ENCODE results near the gene ALCAM. TPM values are rescaled to one million over a fixed set of nuclear protein-coding genes. Genes with fewer than 3 reads are reported as not detected.

ALCAM gene
- total and polyA plus RNA-seq, 2 donors (not counting 1 experiment from before 2014, with no cell fraction given) = 6.2 to 23.8 TPM

DNA sequence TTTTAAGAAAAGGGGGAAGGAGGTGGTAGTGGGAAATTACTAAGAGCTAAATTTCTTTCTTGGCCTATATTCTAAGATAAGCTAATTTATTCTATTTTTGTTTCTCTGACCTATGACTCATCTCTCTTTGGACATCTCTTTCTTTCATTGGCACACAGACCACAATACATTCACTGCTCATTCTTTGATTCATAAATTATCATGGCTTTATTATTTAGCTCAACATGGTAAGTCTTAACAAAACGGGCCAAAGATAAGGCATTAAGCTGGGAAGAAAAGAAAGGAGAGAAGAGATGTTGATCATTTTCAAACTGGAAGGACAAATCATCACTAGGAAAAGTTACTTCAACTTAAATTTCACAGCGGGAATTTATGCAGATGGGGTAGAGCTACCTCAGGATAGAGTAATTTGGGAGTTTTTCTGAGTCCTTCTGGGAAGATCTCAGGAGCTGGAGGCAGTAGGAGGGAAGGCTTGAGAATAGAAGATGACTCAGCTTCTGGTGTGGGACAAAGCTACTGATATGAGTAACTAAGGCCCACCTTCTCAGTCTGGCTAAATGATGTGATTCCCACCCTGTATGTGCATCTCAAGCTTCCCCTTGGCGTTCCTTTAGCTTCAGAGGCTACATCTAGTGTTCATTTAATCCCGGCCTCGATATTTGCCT is 7.5 kb upstream of the ALCAM start:
- intact Hi-C loops (cut with micrococcal nuclease) = no loop called here
- no peak overlapping the region for H3K4me3 Mint-ChIP-seq
- no peak overlapping the region for H3K27ac ChIP-seq (ENCODE audit: low read length in 2 of 2)
- H3K36me3 ChIP-seq (replicated peaks in 1 of 2; ENCODE audit: control extremely low read depth in 1 of 2, control insufficient read depth in 1 of 2, extremely low read depth in 1 of 2, insufficient read depth in 2 of 2, low read length in 1 of 2) = no peaks in the 10 kb centered on the region
- no peak overlapping the region for H3K4me2 ChIP-seq (replicated peaks; ENCODE audit: low read depth, low read length, poor library complexity, severe bottlenecking)
- H3K27ac Mint-ChIP-seq = no peak overlapping the region
- H3K79me2 ChIP-seq (ENCODE audit: control insufficient read depth, insufficient read depth, low read length) = no peaks in the 10 kb centered on the region
- H3K9ac ChIP-seq (ENCODE audit: low read length) = no peak overlapping the region
- CTCF ChIA-PET = no interaction called here
- H3K27me3 ChIP-seq (replicated peaks in 1 of 4; ENCODE audit: control extremely low read depth in 1 of 4, control insufficient read depth in 3 of 4, insufficient read depth in 4 of 4, low read length in 3 of 4) = peaks cover 0 to 5% (median 5%) of the 10 kb centered on the region in 4 experiments
- TF ChIP-seq, protein P1, sequence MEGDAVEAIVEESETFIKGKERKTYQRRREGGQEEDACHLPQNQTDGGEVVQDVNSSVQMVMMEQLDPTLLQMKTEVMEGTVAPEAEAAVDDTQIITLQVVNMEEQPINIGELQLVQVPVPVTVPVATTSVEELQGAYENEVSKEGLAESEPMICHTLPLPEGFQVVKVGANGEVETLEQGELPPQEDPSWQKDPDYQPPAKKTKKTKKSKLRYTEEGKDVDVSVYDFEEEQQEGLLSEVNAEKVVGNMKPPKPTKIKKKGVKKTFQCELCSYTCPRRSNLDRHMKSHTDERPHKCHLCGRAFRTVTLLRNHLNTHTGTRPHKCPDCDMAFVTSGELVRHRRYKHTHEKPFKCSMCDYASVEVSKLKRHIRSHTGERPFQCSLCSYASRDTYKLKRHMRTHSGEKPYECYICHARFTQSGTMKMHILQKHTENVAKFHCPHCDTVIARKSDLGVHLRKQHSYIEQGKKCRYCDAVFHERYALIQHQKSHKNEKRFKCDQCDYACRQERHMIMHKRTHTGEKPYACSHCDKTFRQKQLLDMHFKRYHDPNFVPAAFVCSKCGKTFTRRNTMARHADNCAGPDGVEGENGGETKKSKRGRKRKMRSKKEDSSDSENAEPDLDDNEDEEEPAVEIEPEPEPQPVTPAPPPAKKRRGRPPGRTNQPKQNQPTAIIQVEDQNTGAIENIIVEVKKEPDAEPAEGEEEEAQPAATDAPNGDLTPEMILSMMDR (IDR thresholded peaks at IDR 0.05) = no peak
- no peak for TF ChIP-seq EZH2 (IDR thresholded peaks at IDR 0.05; ENCODE audit: borderline replicate concordance, insufficient read depth, low read depth, low read length, poor library complexity, severe bottlenecking)
- no peaks in the 10 kb centered on the region for H3K9me3 Mint-ChIP-seq (ENCODE audit: insufficient read depth)
- POLR2A ChIA-PET = no interaction called here
- no peak for DNase-seq
- 100% methylated on average over 2 of the region's 5 CpGs for WGBS (ENCODE audit: insufficient coverage)
- no peak overlapping the region for H2AFZ ChIP-seq (ENCODE audit: insufficient read depth, low read depth, low read length, poor library complexity, severe bottlenecking)
- ATAC-seq (ENCODE audit: low read depth) = no peak
- no peaks in the 10 kb centered on the region for H3K9me3 ChIP-seq (ENCODE audit: control extremely low read depth in 1 of 3, control insufficient read depth in 2 of 3, insufficient read depth in 1 of 3, low read length in 2 of 3)
- H4K20me1 ChIP-seq (ENCODE audit: control insufficient read depth, insufficient read depth, low read length, poor library complexity, severe bottlenecking) = no peaks in the 10 kb centered on the region
- no peak overlapping the region for H3K4me3 ChIP-seq (ENCODE audit: control extremely low read depth in 1 of 5, extremely low read depth in 1 of 5, insufficient read depth in 1 of 5, low read depth in 2 of 5, low read length in 4 of 5)
- peaks cover 14% of the 10 kb centered on the region for H3K27me3 Mint-ChIP-seq
- H3K4me1 ChIP-seq (ENCODE audit: control insufficient read depth in 2 of 2, insufficient read depth in 2 of 2, low read length in 2 of 2) = peaks cover under 1 to 2% of the 10 kb centered on the region in 2 donors
- H3K4me1 Mint-ChIP-seq = peaks cover 7% of the 10 kb centered on the region

DNA sequence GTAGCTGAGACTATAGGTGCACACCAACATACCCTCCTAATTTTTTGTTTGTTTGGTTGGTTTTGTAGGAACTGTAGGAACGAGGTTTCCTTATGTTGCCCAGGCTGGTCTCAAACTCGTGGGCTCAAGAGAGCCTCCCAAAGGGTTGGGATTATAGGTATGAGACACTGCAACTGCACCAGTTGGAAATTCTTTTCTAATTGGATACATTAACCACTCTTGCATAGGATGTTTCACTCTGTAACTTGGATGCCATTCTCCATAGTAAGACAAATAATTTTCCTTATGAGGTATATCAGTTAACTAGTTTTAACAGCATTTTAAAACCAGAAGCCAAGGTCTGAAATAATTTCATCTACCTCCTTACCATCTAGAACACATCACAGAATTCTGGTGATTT is 6.7 kb upstream of the ALCAM start:
- whole genome bisulfite sequencing (ENCODE audit: insufficient coverage) = no CpG with 5 or more reads among the region's 2 CpGs

More for the DNA sequence above, 6.7 kb upstream of the ALCAM start:
- ChIA-PET POLR2A (no interaction called here), CTCF (no interaction called here)
- no peaks in the 10 kb centered on the region for H3K36me3 ChIP-seq (replicated peaks in 1 of 2; ENCODE audit: control extremely low read depth in 1 of 2, control insufficient read depth in 1 of 2, extremely low read depth in 1 of 2, insufficient read depth in 2 of 2, low read length in 1 of 2)
- no peak overlapping the region for H3K27ac Mint-ChIP-seq
- no peaks in the 10 kb centered on the region for H3K79me2 ChIP-seq (ENCODE audit: control insufficient read depth, insufficient read depth, low read length)
- no peak overlapping the region for H3K4me3 Mint-ChIP-seq
- H3K27me3 ChIP-seq (replicated peaks in 1 of 4; ENCODE audit: control extremely low read depth in 1 of 4, control insufficient read depth in 3 of 4, insufficient read depth in 4 of 4, low read length in 3 of 4) = peaks cover 0 to 3% (median 0%) of the 10 kb centered on the region in 4 experiments
- peaks cover 6% of the 10 kb centered on the region for H3K27me3 Mint-ChIP-seq
- no peak overlapping the region for H3K27ac ChIP-seq (ENCODE audit: low read length in 2 of 2)
- no peaks in the 10 kb centered on the region for H3K9me3 ChIP-seq (ENCODE audit: control extremely low read depth in 1 of 3, control insufficient read depth in 2 of 3, insufficient read depth in 1 of 3, low read length in 2 of 3)
- H3K4me3 ChIP-seq (ENCODE audit: control extremely low read depth in 1 of 5, extremely low read depth in 1 of 5, insufficient read depth in 1 of 5, low read depth in 2 of 5, low read length in 4 of 5) = no peak overlapping the region
- ATAC-seq (ENCODE audit: low read depth) (no peak), DNase-seq (no peak)
- H3K9ac ChIP-seq (ENCODE audit: low read length) = no peak overlapping the region
- intact Hi-C loops (cut with micrococcal nuclease) = loop anchor here (10.0 kb wide), 1 partner anchor 895 kb away; no protein-coding TSS in a partner anchor
- no peaks in the 10 kb centered on the region for H3K9me3 Mint-ChIP-seq (ENCODE audit: insufficient read depth)
- TF ChIP-seq, protein P1 (IDR thresholded peaks at IDR 0.05) = no peak
- no peak for TF ChIP-seq EZH2 (IDR thresholded peaks at IDR 0.05; ENCODE audit: borderline replicate concordance, insufficient read depth, low read depth, low read length, poor library complexity, severe bottlenecking)
- peaks cover 0 to under 1% of the 10 kb centered on the region in 2 donors for H3K4me1 ChIP-seq (ENCODE audit: control insufficient read depth in 2 of 2, insufficient read depth in 2 of 2, low read length in 2 of 2)
- H3K4me2 ChIP-seq (replicated peaks; ENCODE audit: low read depth, low read length, poor library complexity, severe bottlenecking) = no peak overlapping the region
- H4K20me1 ChIP-seq (ENCODE audit: control insufficient read depth, insufficient read depth, low read length, poor library complexity, severe bottlenecking) = no peaks in the 10 kb centered on the region
- H3K4me1 Mint-ChIP-seq = peaks cover 8% of the 10 kb centered on the region
- H2AFZ ChIP-seq (ENCODE audit: insufficient read depth, low read depth, low read length, poor library complexity, severe bottlenecking) = no peak overlapping the region

Data from B cell (primary cell).